Left renal cortex interstitium (tissue), 4 donors: ENCODE data around the gene PTGER4. TPM values are rescaled to one million over a fixed set of nuclear protein-coding genes. Genes with fewer than 3 reads are reported as not detected.
A peak's percentile ranks its signal among the peaks of the same experiment; 100 is the strongest.
"Not testable (repeated sequence)": the region's sequence is repeated elsewhere in the genome, so short reads cannot be mapped to it uniquely, and the experiment has no call there.

Experiments
- DNase-seq, 4 donors: peaks; one replicate each; pipeline ENCODE4 v3.0.0-alpha.2; 2013; ENCODE audit warnings: low read depth in 4 of 4, low spot score in 2 of 4, missing footprints in 1 of 4
- polyA plus RNA-seq, 4 donors: library from polyadenylated mRNA; unstranded; fragments of 120-200 nt; gene quantifications; one replicate each; pipeline ENCODE4 v1.2.1, GENCODE V29; 2013; ENCODE audit not compliant: insufficient read length in 4 of 4

PTGER4 gene
- polyA plus RNA-seq = 10 to 100 TPM; 10.1 to 14.3 (median 11.6) TPM

GRCh38 chr5:40679913-40680681 lies at the start of gene PTGER4:
Gene PTGER4, plus strand, starts transcription at chr5:40679915. Its CDS starts 1,079 bp downstream, at chr5:40680994.
- no peak for DNase-seq

GRCh38 chr5:40630126-40630525 lies 49.6 kb upstream of the PTGER4 start:
- DNase-seq = no peak

- DNase-seq = no peak
Measured at GRCh38 chr5:40631236-40631635, 48.5 kb upstream of the PTGER4 start.

GRCh38 chr5:40634154-40634553 lies 45.6 kb upstream of the PTGER4 start:
- no peak for DNase-seq

GRCh38 chr5:40634593-40634992 lies 45.1 kb upstream of the PTGER4 start:
- no peak for DNase-seq

GRCh38 chr5:40639531-40639930 lies 40.2 kb upstream of the PTGER4 start:
- DNase-seq = not testable (repeated sequence)

- peak in 1 of 4 donors; percentile 43 for DNase-seq
Measured at GRCh38 chr5:40646266-40646665, 33.4 kb upstream of the PTGER4 start.

GRCh38 chr5:40648150-40648549 lies 31.6 kb upstream of the PTGER4 start:
- no peak for DNase-seq

- no peak for DNase-seq
Measured at GRCh38 chr5:40649463-40650030, 30.2 kb upstream of the PTGER4 start.

- no peak for DNase-seq
Measured at GRCh38 chr5:40651201-40651600, 28.5 kb upstream of the PTGER4 start.

- no peak for DNase-seq
Measured at GRCh38 chr5:40652441-40653220, 27.1 kb upstream of the PTGER4 start.

GRCh38 chr5:40653221-40654022 lies 26.3 kb upstream of the PTGER4 start:
- DNase-seq = no peak

GRCh38 chr5:40654377-40654991 lies 25.2 kb upstream of the PTGER4 start:
- DNase-seq = no peak

GRCh38 chr5:40655138-40655537 lies 24.6 kb upstream of the PTGER4 start:
- DNase-seq = no peak

GRCh38 chr5:40656091-40656490 lies 23.6 kb upstream of the PTGER4 start:
- not testable (repeated sequence) for DNase-seq

- no peak for DNase-seq
Measured at GRCh38 chr5:40656766-40657165, 22.9 kb upstream of the PTGER4 start.

GRCh38 chr5:40660751-40661150 lies 19.0 kb upstream of the PTGER4 start:
- no peak for DNase-seq

GRCh38 chr5:40665635-40666298 lies 13.9 kb upstream of the PTGER4 start:
- DNase-seq = no peak

- DNase-seq = no peak
Measured at GRCh38 chr5:40666657-40667056, 13.1 kb upstream of the PTGER4 start.
